Breast epithelium (tissue), 3 donors: ENCODE data around the gene PICALM.

Experiments used
- POLR2A ChIP-seq: fragments of 450-650 bp; IDR thresholded peaks from one replicate; pipeline ENCODE4 v1.6.1; 2016; ENCODE audit warnings: antibody characterized with exemption, mild to moderate bottlenecking, moderate library complexity
- POLR2AphosphoS5 ChIP-seq, 3 donors: sonication (generic); formaldehyde crosslinking; IDR thresholded peaks; one replicate each; pipeline ENCODE4 v1.6.1; 2017; ENCODE audit warnings: antibody characterized with exemption in 3 of 3
- TF ChIP-seq, protein P1 (sequence below), 3 donors: fragments of 450-650 bp; IDR thresholded peaks; one replicate each; pipeline ENCODE4 v1.5.1; 2016 to 2017; ENCODE audit warnings: antibody characterized with exemption in 3 of 3, mild to moderate bottlenecking in 3 of 3, moderate library complexity in 3 of 3

DNA sequence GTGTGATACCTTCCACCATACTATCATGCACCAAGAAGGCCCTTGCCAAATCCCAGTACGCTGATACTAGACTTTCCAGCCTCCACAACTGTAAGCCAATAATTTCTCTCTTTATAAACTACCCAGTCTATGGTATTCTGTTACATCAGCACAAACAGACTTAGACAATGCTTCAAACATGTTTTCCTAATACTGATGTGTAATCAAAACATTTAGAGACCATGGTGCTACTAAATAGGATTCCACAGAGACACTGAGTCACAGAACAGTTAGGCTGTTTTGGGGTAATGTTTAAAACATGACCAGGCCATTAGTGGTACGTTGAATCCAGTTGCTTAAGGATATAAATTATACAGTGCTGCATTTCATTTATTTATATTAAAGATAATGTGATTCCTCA lies 103.7 kb downstream of the PICALM start:
- TF ChIP-seq, protein P1, sequence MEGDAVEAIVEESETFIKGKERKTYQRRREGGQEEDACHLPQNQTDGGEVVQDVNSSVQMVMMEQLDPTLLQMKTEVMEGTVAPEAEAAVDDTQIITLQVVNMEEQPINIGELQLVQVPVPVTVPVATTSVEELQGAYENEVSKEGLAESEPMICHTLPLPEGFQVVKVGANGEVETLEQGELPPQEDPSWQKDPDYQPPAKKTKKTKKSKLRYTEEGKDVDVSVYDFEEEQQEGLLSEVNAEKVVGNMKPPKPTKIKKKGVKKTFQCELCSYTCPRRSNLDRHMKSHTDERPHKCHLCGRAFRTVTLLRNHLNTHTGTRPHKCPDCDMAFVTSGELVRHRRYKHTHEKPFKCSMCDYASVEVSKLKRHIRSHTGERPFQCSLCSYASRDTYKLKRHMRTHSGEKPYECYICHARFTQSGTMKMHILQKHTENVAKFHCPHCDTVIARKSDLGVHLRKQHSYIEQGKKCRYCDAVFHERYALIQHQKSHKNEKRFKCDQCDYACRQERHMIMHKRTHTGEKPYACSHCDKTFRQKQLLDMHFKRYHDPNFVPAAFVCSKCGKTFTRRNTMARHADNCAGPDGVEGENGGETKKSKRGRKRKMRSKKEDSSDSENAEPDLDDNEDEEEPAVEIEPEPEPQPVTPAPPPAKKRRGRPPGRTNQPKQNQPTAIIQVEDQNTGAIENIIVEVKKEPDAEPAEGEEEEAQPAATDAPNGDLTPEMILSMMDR (IDR thresholded peaks at IDR 0.05) = no peak
- TF ChIP-seq POLR2AphosphoS5 (IDR thresholded peaks at IDR 0.05) (no peak), POLR2A (no peak)
